ENCODE measurements around the gene ARHGAP32. TPM values are rescaled to one million over a fixed set of nuclear protein-coding genes. Genes with fewer than 3 reads are reported as not detected.
"Not testable (repeated sequence)": the region's sequence is repeated elsewhere in the genome, so short reads cannot be mapped to it uniquely, and the experiment has no call there.

ARHGAP32 gene
- total RNA-seq, 1 experiment from 2014 or later: 22.0 TPM

- Histone ChIP-seq H3K4me1 (ENCODE audit: insufficient read depth, low read length) (no peaks in the 10 kb centered on the region), H4K8ac (replicated peaks; ENCODE audit: insufficient read length, low read depth, low read length) (no peak overlapping the region), H2BK12ac (ENCODE audit: insufficient read length, low read depth, low read length) (no peak overlapping the region), H3K9me3 (ENCODE audit: control insufficient read depth, low read depth, low read length) (no peaks in the 10 kb centered on the region), H3K56ac (ENCODE audit: insufficient read length, low read depth, low read length) (no peak overlapping the region), H3K18ac (ENCODE audit: insufficient read length, low read depth, low read length) (no peak overlapping the region), H4K20me1 (ENCODE audit: control insufficient read depth, insufficient read depth, insufficient read length) (no peaks in the 10 kb centered on the region), H2BK120ac (ENCODE audit: low read depth, low read length, poor library complexity, severe bottlenecking) (no peak overlapping the region), H3K27ac (ENCODE audit: insufficient read length, low read depth, low read length) (no peak overlapping the region), H2AFZ (ENCODE audit: low read length) (no peak overlapping the region), H4K91ac (ENCODE audit: insufficient read length, low read depth, low read length) (no peak overlapping the region), H3T11ph (ENCODE audit: low read length) (no peak overlapping the region), H3K4ac (ENCODE audit: low read depth, low read length) (no peak overlapping the region), H3K23me2 (ENCODE audit: insufficient read length, low read depth, low read length, poor library complexity, severe bottlenecking) (no peaks in the 10 kb centered on the region), H3K4me2 (ENCODE audit: insufficient read depth, insufficient read length, low read length) (no peak overlapping the region), H2BK20ac (ENCODE audit: low read depth, low read length, poor library complexity, severe bottlenecking) (no peak overlapping the region), H3K27me3 (ENCODE audit: insufficient read depth, low read length) (no peaks in the 10 kb centered on the region), H3K79me2 (ENCODE audit: insufficient read depth, low read length) (no peaks in the 10 kb centered on the region; the same call in 1 of the 2 replicates), H3K14ac (ENCODE audit: insufficient read depth, low read length) (no peak overlapping the region), H2BK15ac (ENCODE audit: low read depth, low read length) (no peak overlapping the region), H3K9ac (ENCODE audit: extremely low read depth, insufficient read length, low read length) (no peak overlapping the region), H3K23ac (ENCODE audit: insufficient read length, low read depth, low read length) (no peak overlapping the region), H4K5ac (ENCODE audit: insufficient read length, low read depth, low read length) (no peak overlapping the region), H2AK5ac (ENCODE audit: insufficient read length, low read length) (no peak overlapping the region), H3K79me1 (ENCODE audit: insufficient read depth, low read depth, low read length, poor library complexity, severe bottlenecking) (peaks cover 3% of the 10 kb centered on the region), H2BK5ac (ENCODE audit: insufficient read length, low read length) (no peak overlapping the region)
- no peak for DNase-seq
- peaks cover 5 to 21% (median 6%) of the 10 kb centered on the region in 3 experiments for H3K36me3 Mint-ChIP-seq (ENCODE audit: insufficient read depth in 1 of 3, low read depth in 3 of 3)
- H3K27ac Mint-ChIP-seq: no peak overlapping the region
- H3K4me3 Mint-ChIP-seq: no peak overlapping the region
- no CpG with 5 or more reads among the region's 6 CpGs for WGBS (ENCODE audit: extremely low coverage, insufficient read length, low lambda C conversion rate)
- no peak for TF ChIP-seq CTCF (conservative IDR thresholded peaks at IDR 0.05)
- H3K27me3 Mint-ChIP-seq (ENCODE audit: low read depth): no peaks in the 10 kb centered on the region
- H3K9me3 Mint-ChIP-seq: peaks cover 12 to 13% of the 10 kb centered on the region in 2 experiments
- H3K4me1 Mint-ChIP-seq: no peaks in the 10 kb centered on the region
These were observed 60.8 kb downstream of the ARHGAP32 start for GRCh38 chr11:129131316-129131715.

GRCh38 chr11:129128881-129129620, 63.1 kb downstream of the ARHGAP32 start:
- H4K5ac ChIP-seq (ENCODE audit: insufficient read length, low read depth, low read length); H3K9me3 ChIP-seq (ENCODE audit: control insufficient read depth, low read depth, low read length); H3K27me3 ChIP-seq (ENCODE audit: insufficient read depth, low read length); H3K4ac ChIP-seq (ENCODE audit: low read depth, low read length); H3K9ac ChIP-seq (ENCODE audit: extremely low read depth, insufficient read length, low read length); H3K4me3 Mint-ChIP-seq; H3K18ac ChIP-seq (ENCODE audit: insufficient read length, low read depth, low read length); H4K20me1 ChIP-seq (ENCODE audit: control insufficient read depth, insufficient read depth, insufficient read length); H4K8ac ChIP-seq (replicated peaks; ENCODE audit: insufficient read length, low read depth, low read length); H3K27ac Mint-ChIP-seq; H2AFZ ChIP-seq (ENCODE audit: low read length); H3K27ac ChIP-seq (ENCODE audit: insufficient read length, low read depth, low read length); H3K27me3 Mint-ChIP-seq (ENCODE audit: low read depth); DNase-seq; H2BK5ac ChIP-seq (ENCODE audit: insufficient read length, low read length); H4K91ac ChIP-seq (ENCODE audit: insufficient read length, low read depth, low read length); H2BK12ac ChIP-seq (ENCODE audit: insufficient read length, low read depth, low read length); H3K4me1 ChIP-seq (ENCODE audit: insufficient read depth, low read length); H3K79me2 ChIP-seq (ENCODE audit: insufficient read depth, low read length); H3K56ac ChIP-seq (ENCODE audit: insufficient read length, low read depth, low read length); H2BK120ac ChIP-seq (ENCODE audit: low read depth, low read length, poor library complexity, severe bottlenecking); H2BK15ac ChIP-seq (ENCODE audit: low read depth, low read length); H2AK5ac ChIP-seq (ENCODE audit: insufficient read length, low read length); H2BK20ac ChIP-seq (ENCODE audit: low read depth, low read length, poor library complexity, severe bottlenecking); H3K4me2 ChIP-seq (ENCODE audit: insufficient read depth, insufficient read length, low read length); H3K23me2 ChIP-seq (ENCODE audit: insufficient read length, low read depth, low read length, poor library complexity, severe bottlenecking); H3K14ac ChIP-seq (ENCODE audit: insufficient read depth, low read length); H3T11ph ChIP-seq (ENCODE audit: low read length); H3K79me1 ChIP-seq (ENCODE audit: insufficient read depth, low read depth, low read length, poor library complexity, severe bottlenecking); H3K9me3 Mint-ChIP-seq; H3K23ac ChIP-seq (ENCODE audit: insufficient read length, low read depth, low read length); H3K4me1 Mint-ChIP-seq: not testable (repeated sequence)
- H3K36me3 Mint-ChIP-seq (ENCODE audit: insufficient read depth in 1 of 3, low read depth in 3 of 3): peaks cover 0 to 13% (median 2%) of the 10 kb centered on the region in 3 experiments; a peak in 5 of 7 replicates
- WGBS (ENCODE audit: extremely low coverage, insufficient read length, low lambda C conversion rate): no CpG with 5 or more reads among the region's 51 CpGs
